Measurements from ENCODE around the gene ARL5A.

DNA sequence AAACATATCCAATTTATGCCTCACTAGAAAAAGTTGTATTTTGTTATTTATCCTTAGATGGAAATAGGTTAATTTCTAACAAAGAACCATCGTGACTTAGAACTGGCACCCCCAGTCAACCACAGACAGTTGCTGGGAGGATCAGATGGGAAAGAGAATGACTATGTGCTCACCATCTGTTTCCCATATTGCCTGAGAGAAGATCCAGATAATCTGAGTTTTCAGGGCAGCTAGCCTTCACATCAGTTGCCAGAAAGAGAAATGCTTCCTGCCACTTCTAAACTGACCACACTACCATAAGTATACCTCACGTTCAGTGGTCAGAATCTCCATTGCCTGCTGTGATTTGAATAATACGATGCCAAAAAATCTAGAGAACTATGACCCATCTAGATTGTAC lies 65.5 kb downstream of the ARL5A start:
- TF ChIP-seq CTCF (IDR thresholded peaks at IDR 0.05; ENCODE audit: low read length): no peak
- TF ChIP-seq EZH2 (optimal IDR thresholded peaks at IDR 0.05; ENCODE audit: low read depth, low read length): no peak
